Measurements from ENCODE around the gene SLC25A45.
A peak's percentile ranks its signal among the peaks of the same experiment; 100 is the strongest.

Gene SLC25A45

GRCh38 chr11:65378208-65378927, 4.1 kb downstream of the SLC25A45 start:
- DNase-seq (ENCODE audit: low spot score): no peak
- Mint-ChIP-seq H3K9me3 (no peaks in the 10 kb centered on the region), H3K27ac (no peak overlapping the region), H3K27me3 (ENCODE audit: low read depth) (no peaks in the 10 kb centered on the region), H3K4me3 (no peak overlapping the region), H3K4me1 (ENCODE audit: low read depth) (peaks cover 15% of the 10 kb centered on the region), H3K36me3 (ENCODE audit: low read depth) (peaks cover 3% of the 10 kb centered on the region)

- peak overlapping the region; percentile 46 for H3K27ac Mint-ChIP-seq
- H3K27me3 Mint-ChIP-seq (ENCODE audit: low read depth): no peaks in the 10 kb centered on the region
- no peak for DNase-seq (ENCODE audit: low spot score)
- peaks cover 10% of the 10 kb centered on the region for H3K4me1 Mint-ChIP-seq (ENCODE audit: low read depth)
- no peak overlapping the region for H3K4me3 Mint-ChIP-seq
- H3K9me3 Mint-ChIP-seq: no peaks in the 10 kb centered on the region
- H3K36me3 Mint-ChIP-seq (ENCODE audit: low read depth): peaks cover 3% of the 10 kb centered on the region
Observed at GRCh38 chr11:65377777-65378176, 4.7 kb downstream of the SLC25A45 start.

GRCh38 chr11:65377036-65377435, 5.4 kb downstream of the SLC25A45 start:
- H3K36me3 Mint-ChIP-seq (ENCODE audit: low read depth): peaks cover 3% of the 10 kb centered on the region
- peaks cover 7% of the 10 kb centered on the region for H3K4me1 Mint-ChIP-seq (ENCODE audit: low read depth)
- H3K27ac Mint-ChIP-seq: no peak overlapping the region
- no peak overlapping the region for H3K4me3 Mint-ChIP-seq
- DNase-seq (ENCODE audit: low spot score): no peak
- no peaks in the 10 kb centered on the region for H3K9me3 Mint-ChIP-seq
- no peaks in the 10 kb centered on the region for H3K27me3 Mint-ChIP-seq (ENCODE audit: low read depth)

GRCh38 chr11:65376138-65376713, 6.2 kb downstream of the SLC25A45 start:
- Mint-ChIP-seq H3K36me3 (ENCODE audit: low read depth) (peaks cover 3% of the 10 kb centered on the region), H3K4me3 (no peak overlapping the region), H3K4me1 (ENCODE audit: low read depth) (no peaks in the 10 kb centered on the region), H3K27me3 (ENCODE audit: low read depth) (no peaks in the 10 kb centered on the region), H3K27ac (no peak overlapping the region), H3K9me3 (no peaks in the 10 kb centered on the region)
- no peak for DNase-seq (ENCODE audit: low spot score)

DNA sequence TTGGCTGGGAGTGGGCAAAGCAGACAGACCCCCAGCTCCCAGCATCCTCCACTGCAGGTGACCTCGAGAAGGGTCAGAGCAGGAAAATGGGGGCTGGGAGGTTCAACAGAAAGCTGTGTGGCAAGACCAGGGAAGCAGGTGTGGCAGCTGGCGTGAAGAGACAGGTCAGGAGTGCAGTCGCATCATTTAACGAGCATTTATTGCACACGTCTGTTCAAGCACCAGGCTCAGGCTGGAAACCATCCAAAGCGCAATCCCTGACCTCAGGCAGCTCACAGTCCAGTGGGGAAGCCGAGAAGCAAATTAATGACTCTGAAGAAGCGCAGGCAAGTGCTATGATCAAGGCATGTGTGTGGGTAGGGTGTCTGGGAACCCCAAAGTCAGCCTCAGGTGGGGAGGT, 7.4 kb downstream of the SLC25A45 start:
- Mint-ChIP-seq H3K27me3 (ENCODE audit: low read depth) (no peaks in the 10 kb centered on the region), H3K4me3 (no peak overlapping the region), H3K27ac (no peak overlapping the region), H3K9me3 (no peaks in the 10 kb centered on the region), H3K4me1 (ENCODE audit: low read depth) (no peaks in the 10 kb centered on the region), H3K36me3 (ENCODE audit: low read depth) (peaks cover 1% of the 10 kb centered on the region)
- DNase-seq (ENCODE audit: low spot score): no peak

DNA sequence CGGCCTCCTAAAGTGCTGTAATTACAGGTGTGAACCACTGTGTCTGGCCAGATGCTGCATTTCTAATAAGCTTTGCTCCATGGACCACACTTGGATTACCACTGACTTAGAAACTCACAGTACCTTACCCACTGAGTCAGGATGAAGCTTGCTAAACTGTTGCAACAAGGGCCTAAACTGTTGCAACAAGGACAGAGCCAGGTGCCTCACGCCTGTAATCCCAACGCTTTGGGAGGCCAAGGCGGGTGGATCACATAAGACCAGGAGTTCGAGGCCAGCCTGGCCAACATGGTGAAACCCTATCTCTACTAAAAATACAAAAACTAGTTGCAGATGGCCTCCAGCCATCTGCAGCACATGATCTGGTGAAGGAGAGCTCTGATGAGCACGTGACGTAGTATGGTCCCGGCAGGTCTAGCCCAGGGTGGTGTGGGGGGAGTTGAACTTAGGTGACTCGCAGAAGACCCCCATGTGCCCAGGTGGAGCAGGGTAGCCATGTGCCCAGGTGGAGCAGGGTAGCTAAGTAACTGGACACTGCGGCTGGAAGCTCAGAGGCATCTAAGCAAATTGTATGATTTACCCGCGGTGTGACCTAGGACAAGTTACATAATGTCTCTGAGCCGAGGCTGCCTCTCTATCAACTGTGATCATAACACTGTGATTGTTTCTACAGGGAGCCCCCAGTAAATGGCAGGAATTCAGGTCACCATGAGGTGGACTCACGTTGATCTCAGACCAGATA, 8.4 kb downstream of the SLC25A45 start:
- H3K36me3 Mint-ChIP-seq (ENCODE audit: low read depth): no peaks in the 10 kb centered on the region
- no peak for DNase-seq (ENCODE audit: low spot score)
- no peak overlapping the region for H3K27ac Mint-ChIP-seq

DNA sequence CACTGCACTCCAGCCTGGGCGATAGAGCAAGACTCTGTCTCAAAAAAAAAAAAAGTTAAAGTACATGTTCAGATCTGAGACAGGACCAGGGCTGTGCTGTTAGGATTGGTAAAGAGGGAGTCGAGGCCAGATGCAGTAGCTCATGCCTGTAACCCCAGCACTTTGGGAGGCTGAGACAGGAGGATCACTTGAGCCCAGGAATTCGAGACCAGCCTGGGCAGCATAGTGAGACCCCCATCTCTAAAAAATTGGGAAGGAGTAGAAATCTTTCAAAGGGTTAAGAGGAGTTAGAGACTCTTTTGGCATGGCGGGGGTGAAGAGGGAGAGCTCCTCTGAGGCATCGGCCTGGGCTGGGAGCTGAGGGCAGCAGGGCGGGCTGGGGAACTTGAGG, 11.8 kb downstream of the SLC25A45 start:
- Mint-ChIP-seq H3K9me3 (no peaks in the 10 kb centered on the region), H3K36me3 (ENCODE audit: low read depth) (no peaks in the 10 kb centered on the region), H3K4me1 (ENCODE audit: low read depth) (no peaks in the 10 kb centered on the region), H3K27me3 (ENCODE audit: low read depth) (no peaks in the 10 kb centered on the region), H3K27ac (no peak overlapping the region), H3K4me3 (no peak overlapping the region)
- DNase-seq (ENCODE audit: low spot score): no peak

More for the DNA sequence above, 8.4 kb downstream of the SLC25A45 start:
- no peaks in the 10 kb centered on the region for H3K4me1 Mint-ChIP-seq (ENCODE audit: low read depth)
- no peaks in the 10 kb centered on the region for H3K27me3 Mint-ChIP-seq (ENCODE audit: low read depth)
- no peaks in the 10 kb centered on the region for H3K9me3 Mint-ChIP-seq
- no peak overlapping the region for H3K4me3 Mint-ChIP-seq

GRCh38 chr11:65366340-65366773, 16.1 kb downstream of the SLC25A45 start:
- Mint-ChIP-seq H3K9me3 (no peaks in the 10 kb centered on the region), H3K4me3 (no peak overlapping the region), H3K4me1 (ENCODE audit: low read depth) (peaks cover 4% of the 10 kb centered on the region), H3K27me3 (ENCODE audit: low read depth) (no peaks in the 10 kb centered on the region), H3K27ac (no peak overlapping the region), H3K36me3 (ENCODE audit: low read depth) (no peaks in the 10 kb centered on the region)
- DNase-seq (ENCODE audit: low spot score): no peak

- Mint-ChIP-seq H3K27me3 (ENCODE audit: low read depth) (no peaks in the 10 kb centered on the region), H3K36me3 (ENCODE audit: low read depth) (no peaks in the 10 kb centered on the region), H3K9me3 (no peaks in the 10 kb centered on the region), H3K4me3 (no peak overlapping the region), H3K27ac (no peak overlapping the region), H3K4me1 (ENCODE audit: low read depth) (peaks cover 4% of the 10 kb centered on the region)
- DNase-seq (ENCODE audit: low spot score): no peak
Observed at GRCh38 chr11:65363770-65364169, 18.7 kb downstream of the SLC25A45 start.

DNA sequence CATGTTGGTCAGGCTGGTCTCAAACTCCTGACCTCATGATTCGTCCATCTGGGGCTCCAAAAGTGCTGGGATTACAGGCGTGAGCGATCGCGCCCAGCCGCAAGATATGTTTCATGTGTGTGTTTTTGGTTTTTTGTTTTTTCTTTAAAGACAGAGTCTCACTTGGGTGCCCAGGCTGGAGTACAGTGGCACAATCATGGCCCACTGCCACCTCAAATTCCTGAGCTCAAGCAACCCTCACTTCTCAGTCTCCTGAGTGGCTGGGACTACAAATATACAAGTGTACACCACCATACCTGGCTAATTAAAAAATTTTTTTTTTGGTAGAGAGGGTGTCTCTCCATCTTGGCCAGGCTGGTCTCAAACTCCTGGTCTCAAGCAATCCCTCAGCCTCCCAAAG, 19.5 kb downstream of the SLC25A45 start:
- H3K27me3 Mint-ChIP-seq (ENCODE audit: low read depth): peaks cover under 1% of the 10 kb centered on the region
- no peak overlapping the region for H3K27ac Mint-ChIP-seq
- H3K9me3 Mint-ChIP-seq: no peaks in the 10 kb centered on the region
- no peaks in the 10 kb centered on the region for H3K36me3 Mint-ChIP-seq (ENCODE audit: low read depth)
- DNase-seq (ENCODE audit: low spot score): no peak
- no peak overlapping the region for H3K4me3 Mint-ChIP-seq
- peaks cover 5% of the 10 kb centered on the region for H3K4me1 Mint-ChIP-seq (ENCODE audit: low read depth)

- no peak overlapping the region for H3K4me3 Mint-ChIP-seq
- no peak overlapping the region for H3K27ac Mint-ChIP-seq
Observed at GRCh38 chr11:65362320-65362931, 20.0 kb downstream of the SLC25A45 start.

DNA sequence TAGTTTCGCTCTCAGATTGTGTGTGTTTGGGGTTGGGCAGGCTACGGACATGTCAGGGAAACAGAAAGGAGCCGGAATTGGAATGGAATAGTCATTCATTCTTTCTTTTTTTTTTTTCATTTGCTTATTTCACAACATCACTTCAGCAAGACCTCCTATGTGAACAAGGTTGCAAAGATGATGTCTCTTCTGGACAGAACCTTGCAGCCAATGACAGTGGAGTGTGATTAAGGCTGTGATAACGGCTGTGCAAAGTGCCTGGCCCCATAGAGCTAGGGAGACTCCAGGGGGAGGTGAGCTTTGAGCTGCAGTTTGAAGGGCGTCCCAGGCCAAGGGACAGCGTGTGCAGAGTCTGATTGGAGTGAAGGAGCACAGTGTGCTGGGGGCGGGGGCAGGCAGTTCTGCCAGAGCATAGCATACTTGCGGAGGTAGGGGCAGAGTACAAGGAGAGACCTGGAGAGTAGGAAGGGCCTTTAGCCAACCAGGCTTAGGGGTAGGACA, 24.5 kb downstream of the SLC25A45 start:
- H3K27me3 Mint-ChIP-seq (ENCODE audit: low read depth): peaks cover 11% of the 10 kb centered on the region
- no peaks in the 10 kb centered on the region for H3K9me3 Mint-ChIP-seq
- no peak for DNase-seq (ENCODE audit: low spot score)
- no peak overlapping the region for H3K27ac Mint-ChIP-seq
- H3K4me1 Mint-ChIP-seq (ENCODE audit: low read depth): peaks cover 18% of the 10 kb centered on the region
- H3K36me3 Mint-ChIP-seq (ENCODE audit: low read depth): peaks cover under 1% of the 10 kb centered on the region
- no peak overlapping the region for H3K4me3 Mint-ChIP-seq

More at GRCh38 chr11:65362320-65362931, 20.0 kb downstream of the SLC25A45 start:
- DNase-seq (ENCODE audit: low spot score): no peak
- Mint-ChIP-seq H3K27me3 (ENCODE audit: low read depth) (peaks cover 6% of the 10 kb centered on the region), H3K36me3 (ENCODE audit: low read depth) (no peaks in the 10 kb centered on the region), H3K9me3 (no peaks in the 10 kb centered on the region), H3K4me1 (ENCODE audit: low read depth) (peaks cover 6% of the 10 kb centered on the region)

- peaks cover 16% of the 10 kb centered on the region for H3K4me1 Mint-ChIP-seq (ENCODE audit: low read depth)
- peak overlapping the region; percentile 72 for H3K4me3 Mint-ChIP-seq
- H3K9me3 Mint-ChIP-seq: no peaks in the 10 kb centered on the region
- no peak overlapping the region for H3K27ac Mint-ChIP-seq
- peaks cover 14% of the 10 kb centered on the region for H3K36me3 Mint-ChIP-seq (ENCODE audit: low read depth)
- peaks cover 11% of the 10 kb centered on the region for H3K27me3 Mint-ChIP-seq (ENCODE audit: low read depth)
- no peak for DNase-seq (ENCODE audit: low spot score)
Observed at GRCh38 chr11:65356394-65356972, 26.0 kb downstream of the SLC25A45 start.

Measured in T-helper 2 cell treated with Interferon-gamma antibody and Interleukin-4, amounts not matched to agents 5 μg/mL and 100 μg/mL, for 36 hours (primary cell).